ENCODE measurements around the gene RNF220. TPM values are rescaled to one million over a fixed set of nuclear protein-coding genes. Genes with fewer than 3 reads are reported as not detected.
A peak's percentile ranks its signal among the peaks of the same experiment; 100 is the strongest.

The RNF220 gene
- total RNA-seq, 3 donors from 2014 or later, result 130 to 140 (median 139) TPM

- H3K36me3 Mint-ChIP-seq (ENCODE audit: insufficient read depth), result no peaks in the 10 kb centered on the region
- H3K27me3 Mint-ChIP-seq (ENCODE audit: low read depth), result peaks cover 31% of the 10 kb centered on the region
- peaks cover 4% of the 10 kb centered on the region for H3K4me1 Mint-ChIP-seq (ENCODE audit: low read depth)
- ATAC-seq (no peak), DNase-seq (no peak)
- H3K9me3 Mint-ChIP-seq, result no peaks in the 10 kb centered on the region
- no peak overlapping the region for H3K4me3 Mint-ChIP-seq
These were observed 10.0 kb downstream of the RNF220 start for GRCh38 chr1:44415013-44415412.

GRCh38 chr1:44416408-44416807, 11.4 kb downstream of the RNF220 start:
- H3K36me3 Mint-ChIP-seq (ENCODE audit: insufficient read depth), result no peaks in the 10 kb centered on the region
- no peak for DNase-seq
- no peaks in the 10 kb centered on the region for H3K9me3 Mint-ChIP-seq
- peaks cover 43% of the 10 kb centered on the region for H3K27me3 Mint-ChIP-seq (ENCODE audit: low read depth)
- no peak overlapping the region for H3K4me3 Mint-ChIP-seq
- ATAC-seq, result no peak
- peaks cover 4% of the 10 kb centered on the region for H3K4me1 Mint-ChIP-seq (ENCODE audit: low read depth)

GRCh38 chr1:44417351-44418021, 12.4 kb downstream of the RNF220 start:
- DNase-seq (no peak), ATAC-seq (peak; percentile 59)
- Mint-ChIP-seq H3K9me3 (no peaks in the 10 kb centered on the region), H3K4me1 (ENCODE audit: low read depth) (peaks cover 4% of the 10 kb centered on the region), H3K36me3 (ENCODE audit: insufficient read depth) (no peaks in the 10 kb centered on the region), H3K27me3 (ENCODE audit: low read depth) (peaks cover 53% of the 10 kb centered on the region), H3K4me3 (no peak overlapping the region)

DNA sequence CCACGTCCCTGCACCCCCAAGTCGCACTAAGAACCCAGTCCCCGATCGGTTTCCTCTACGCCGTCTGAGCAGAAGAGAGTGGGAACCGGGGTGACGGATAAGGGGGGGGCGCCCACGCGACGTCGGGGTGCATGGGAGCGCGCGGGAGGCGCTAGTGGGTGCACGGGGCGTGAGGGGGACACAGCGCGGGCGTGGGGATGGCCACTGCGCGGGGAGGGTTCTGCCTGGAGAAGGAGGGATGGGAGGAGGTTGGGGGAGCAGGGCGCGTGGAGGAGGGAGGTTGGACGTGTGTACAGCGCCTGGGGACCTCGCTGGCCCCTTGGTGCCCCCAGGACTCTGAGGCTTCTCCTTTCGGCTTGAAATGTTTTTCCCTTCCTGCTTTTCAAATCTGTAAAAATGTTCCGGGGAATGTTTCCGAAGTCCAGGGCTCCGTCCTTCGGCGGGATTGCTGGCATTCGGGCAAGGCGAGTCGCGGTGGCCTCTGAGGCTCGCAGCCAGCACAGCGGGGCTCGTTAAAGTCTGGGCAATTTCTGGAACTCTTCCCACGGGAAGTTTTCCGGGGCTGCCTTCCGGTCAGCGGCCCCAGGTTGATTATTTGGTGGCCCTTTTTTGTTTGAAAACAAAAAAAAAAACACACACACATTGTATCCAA, 13.1 kb downstream of the RNF220 start:
- ATAC-seq (peak in 1 of 2 donors; percentile 52), DNase-seq (no peak)
- Mint-ChIP-seq H3K27me3 (ENCODE audit: low read depth) (peaks cover 53% of the 10 kb centered on the region), H3K4me3 (peak overlapping the region; percentile 24), H3K4me1 (ENCODE audit: low read depth) (peaks cover 4% of the 10 kb centered on the region), H3K36me3 (ENCODE audit: insufficient read depth) (no peaks in the 10 kb centered on the region), H3K9me3 (no peaks in the 10 kb centered on the region)

DNA sequence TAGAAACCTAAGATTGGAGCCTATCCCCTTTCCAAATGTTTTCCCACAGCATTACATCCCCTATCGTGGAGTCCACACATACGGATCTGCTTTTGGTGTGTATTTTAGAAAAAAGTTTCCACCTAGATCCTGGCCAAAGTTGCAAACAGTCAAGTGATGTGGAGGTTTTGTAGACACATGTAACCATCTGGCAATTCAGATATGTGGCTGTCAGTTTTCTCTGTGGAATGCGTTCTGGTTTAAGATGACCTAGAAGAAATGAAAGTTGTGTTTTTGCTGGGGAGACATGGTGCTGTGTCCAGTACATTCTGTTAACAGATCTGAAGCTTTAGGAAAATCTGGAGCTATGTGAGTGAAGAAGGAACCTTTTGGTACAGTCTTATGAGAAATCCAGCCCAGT, 14.8 kb downstream of the RNF220 start:
- H3K4me1 Mint-ChIP-seq (ENCODE audit: low read depth), result peaks cover 9% of the 10 kb centered on the region
- H3K4me3 Mint-ChIP-seq, result no peak overlapping the region
- DNase-seq (no peak), ATAC-seq (no peak)
- H3K9me3 Mint-ChIP-seq, result no peaks in the 10 kb centered on the region
- H3K27me3 Mint-ChIP-seq (ENCODE audit: low read depth), result peaks cover 65% of the 10 kb centered on the region
- H3K36me3 Mint-ChIP-seq (ENCODE audit: insufficient read depth), result no peaks in the 10 kb centered on the region

- ATAC-seq, result no peak
- Mint-ChIP-seq H3K4me1 (ENCODE audit: low read depth) (peaks cover 9% of the 10 kb centered on the region), H3K36me3 (ENCODE audit: insufficient read depth) (no peaks in the 10 kb centered on the region), H3K9me3 (no peaks in the 10 kb centered on the region), H3K27me3 (ENCODE audit: low read depth) (peaks cover 68% of the 10 kb centered on the region), H3K4me3 (no peak overlapping the region)
- no peak for DNase-seq
These were observed 15.5 kb downstream of the RNF220 start for GRCh38 chr1:44420535-44420934.

DNA sequence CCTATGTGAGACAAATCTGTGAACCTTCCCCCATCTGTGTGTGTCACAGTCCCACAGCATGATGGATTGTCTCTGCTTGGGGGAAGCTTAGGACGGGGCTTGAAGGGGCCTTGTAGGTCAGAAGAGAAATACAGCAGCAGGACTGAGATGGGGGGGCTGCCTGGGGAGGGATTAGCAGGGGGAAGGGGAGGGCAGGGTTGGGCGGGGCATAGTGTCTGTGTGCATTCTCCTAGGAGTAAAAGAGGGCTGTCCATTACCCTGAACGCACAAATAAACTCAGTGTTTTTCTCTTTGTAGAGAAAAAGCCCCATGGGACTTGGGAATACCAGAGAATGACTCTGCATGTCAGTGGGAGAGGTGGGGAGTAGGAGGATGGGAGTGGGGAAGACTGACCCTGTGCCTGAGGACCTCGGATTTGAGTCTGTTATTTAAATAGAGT, 16.4 kb downstream of the RNF220 start:
- H3K36me3 Mint-ChIP-seq (ENCODE audit: insufficient read depth), result no peaks in the 10 kb centered on the region
- DNase-seq (no peak), ATAC-seq (no peak)
- peaks cover 65% of the 10 kb centered on the region for H3K27me3 Mint-ChIP-seq (ENCODE audit: low read depth)
- H3K9me3 Mint-ChIP-seq, result no peaks in the 10 kb centered on the region
- peaks cover 9% of the 10 kb centered on the region for H3K4me1 Mint-ChIP-seq (ENCODE audit: low read depth)
- no peak overlapping the region for H3K4me3 Mint-ChIP-seq

DNA sequence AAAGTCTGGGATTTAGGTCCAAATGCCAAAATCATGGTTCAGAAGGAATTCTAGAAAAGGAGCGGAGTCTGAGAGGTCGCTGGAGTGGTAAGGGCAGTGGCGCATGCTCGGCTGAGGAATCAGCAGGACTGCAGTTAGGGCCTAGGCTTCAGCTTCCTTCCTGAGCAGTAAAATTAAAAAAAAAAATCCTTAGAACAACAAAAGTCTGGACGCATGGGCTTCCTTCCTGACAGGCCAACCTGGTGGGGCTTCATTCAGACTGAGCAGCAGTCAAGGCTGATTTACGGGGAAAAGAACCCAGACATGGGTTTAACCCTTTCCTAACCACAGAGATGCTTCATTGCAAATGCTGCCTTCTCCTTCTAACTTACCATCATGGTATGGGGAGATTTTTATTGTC, 17.1 kb downstream of the RNF220 start:
- Mint-ChIP-seq H3K4me1 (ENCODE audit: low read depth) (peaks cover 9% of the 10 kb centered on the region), H3K4me3 (no peak overlapping the region), H3K9me3 (no peaks in the 10 kb centered on the region), H3K27me3 (ENCODE audit: low read depth) (peaks cover 66% of the 10 kb centered on the region), H3K36me3 (ENCODE audit: insufficient read depth) (no peaks in the 10 kb centered on the region)
- ATAC-seq, result no peak
- no peak for DNase-seq

DNA sequence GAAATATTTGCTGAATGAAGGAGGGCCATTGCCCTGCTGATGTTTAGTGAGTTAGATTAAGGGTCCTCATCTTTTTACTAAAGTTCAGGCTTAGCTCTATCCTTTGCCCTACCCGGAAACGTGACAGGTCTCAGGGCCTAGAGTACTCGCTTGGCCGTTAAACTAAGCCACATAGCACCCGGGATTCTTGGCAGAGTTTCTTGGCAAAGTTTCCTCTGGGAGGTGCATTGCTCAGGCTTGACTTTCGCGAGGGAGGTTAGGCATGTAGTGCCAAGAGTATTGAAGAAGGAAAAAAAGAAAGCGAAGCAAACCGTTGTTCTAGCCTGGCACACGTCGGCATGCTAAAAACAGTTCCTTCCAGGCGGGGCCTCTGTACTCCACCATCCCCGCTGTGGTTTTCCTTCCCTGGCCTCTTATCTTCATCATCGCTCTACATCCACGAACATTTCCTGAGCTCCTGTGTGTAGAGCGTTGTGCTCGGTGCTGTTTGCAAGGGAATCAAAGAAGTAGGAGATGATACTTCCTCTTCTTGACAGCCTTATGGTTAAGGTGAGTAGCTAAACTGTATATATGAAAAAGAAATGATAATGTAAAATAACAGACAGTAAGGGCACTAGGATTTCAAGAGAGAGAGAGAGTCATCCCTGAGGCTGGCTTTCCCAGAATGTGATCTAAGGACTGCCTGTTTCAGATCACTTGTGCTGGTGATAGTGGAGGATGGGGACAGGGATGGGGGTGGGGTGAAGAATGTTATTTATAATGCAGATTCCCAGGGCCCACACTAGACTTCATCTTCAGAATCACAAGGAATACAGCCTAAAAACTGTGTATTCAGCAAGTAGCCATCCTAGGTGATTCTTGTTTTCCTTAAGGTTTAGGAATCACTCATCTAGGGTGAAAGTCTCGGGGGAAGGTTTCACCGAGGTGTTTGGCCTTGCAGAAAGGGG, 18.8 kb downstream of the RNF220 start:
- DNase-seq (no peak), ATAC-seq (no peak)
- Mint-ChIP-seq H3K4me1 (ENCODE audit: low read depth) (peaks cover 5% of the 10 kb centered on the region), H3K36me3 (ENCODE audit: insufficient read depth) (no peaks in the 10 kb centered on the region), H3K9me3 (no peaks in the 10 kb centered on the region), H3K4me3 (no peak overlapping the region), H3K27me3 (ENCODE audit: low read depth) (peaks cover 71% of the 10 kb centered on the region)

DNA sequence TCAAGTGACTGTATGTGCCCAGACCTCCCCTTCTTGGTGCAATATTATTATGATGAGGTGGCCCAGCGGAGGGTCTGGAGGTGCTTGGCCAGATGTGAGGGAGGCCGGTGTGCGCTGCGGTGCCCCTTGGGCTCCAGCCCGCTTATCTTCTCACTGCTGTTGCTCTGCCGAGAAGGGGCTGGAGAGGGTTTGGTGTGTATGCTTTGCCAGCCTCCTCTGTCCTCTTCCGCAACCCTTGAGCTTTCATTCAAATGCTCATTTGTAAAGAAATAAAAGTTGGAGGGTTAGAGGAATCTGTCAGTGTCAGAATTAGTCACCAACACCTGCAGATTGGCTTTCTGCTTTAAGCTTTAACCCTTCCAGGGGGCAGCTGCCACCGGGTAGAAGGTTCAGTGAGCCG, 19.7 kb downstream of the RNF220 start:
- no peak overlapping the region for H3K4me3 Mint-ChIP-seq
- no peaks in the 10 kb centered on the region for H3K36me3 Mint-ChIP-seq (ENCODE audit: insufficient read depth)
- H3K9me3 Mint-ChIP-seq, result no peaks in the 10 kb centered on the region
- H3K4me1 Mint-ChIP-seq (ENCODE audit: low read depth), result peaks cover 5% of the 10 kb centered on the region
- ATAC-seq (peak in 1 of 2 donors; percentile 23), DNase-seq (no peak)
- H3K27me3 Mint-ChIP-seq (ENCODE audit: low read depth), result peaks cover 75% of the 10 kb centered on the region

DNA sequence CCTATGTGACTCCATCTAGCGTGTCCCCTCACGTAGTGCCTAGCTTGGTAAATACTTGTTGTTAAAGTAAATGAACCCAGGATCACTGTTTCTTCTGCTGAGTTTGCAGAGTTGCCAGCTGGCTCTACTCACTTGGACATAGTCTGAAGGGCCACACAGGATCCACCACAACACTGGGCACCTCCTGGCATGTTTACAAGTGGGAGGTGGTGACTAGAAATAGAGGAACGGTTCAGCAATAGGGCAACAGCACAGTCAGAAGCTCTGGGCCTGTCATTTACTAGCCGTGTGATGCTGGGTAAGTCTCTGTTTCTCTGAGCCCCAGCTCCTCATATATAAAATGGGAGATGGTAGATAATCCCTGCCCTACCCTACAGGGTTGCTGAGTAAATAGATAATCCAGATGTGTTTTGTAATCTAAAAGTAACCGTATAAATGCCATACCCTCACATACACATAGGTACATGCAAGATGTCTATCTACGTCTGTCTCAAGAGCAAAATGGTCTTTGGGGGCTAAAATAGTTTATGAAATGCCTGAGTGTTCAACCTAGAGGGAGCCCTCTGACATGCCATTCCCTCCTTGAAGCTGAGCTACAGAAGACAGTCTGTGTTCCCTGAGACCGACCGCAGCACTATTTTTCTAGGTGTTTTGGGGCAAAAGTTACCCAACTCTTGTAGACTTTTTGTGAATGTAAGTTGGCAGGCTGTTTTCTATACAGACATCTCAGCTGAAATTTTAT, 20.5 kb downstream of the RNF220 start:
- H3K27me3 Mint-ChIP-seq (ENCODE audit: low read depth), result peaks cover 68% of the 10 kb centered on the region
- peaks cover 5% of the 10 kb centered on the region for H3K4me1 Mint-ChIP-seq (ENCODE audit: low read depth)
- DNase-seq (no peak), ATAC-seq (no peak)
- H3K9me3 Mint-ChIP-seq, result no peaks in the 10 kb centered on the region
- no peaks in the 10 kb centered on the region for H3K36me3 Mint-ChIP-seq (ENCODE audit: insufficient read depth)
- no peak overlapping the region for H3K4me3 Mint-ChIP-seq

GRCh38 chr1:44431861-44432260, 26.8 kb downstream of the RNF220 start:
- no peak for DNase-seq
- Mint-ChIP-seq H3K4me3 (no peak overlapping the region), H3K4me1 (ENCODE audit: low read depth) (no peaks in the 10 kb centered on the region)

DNA sequence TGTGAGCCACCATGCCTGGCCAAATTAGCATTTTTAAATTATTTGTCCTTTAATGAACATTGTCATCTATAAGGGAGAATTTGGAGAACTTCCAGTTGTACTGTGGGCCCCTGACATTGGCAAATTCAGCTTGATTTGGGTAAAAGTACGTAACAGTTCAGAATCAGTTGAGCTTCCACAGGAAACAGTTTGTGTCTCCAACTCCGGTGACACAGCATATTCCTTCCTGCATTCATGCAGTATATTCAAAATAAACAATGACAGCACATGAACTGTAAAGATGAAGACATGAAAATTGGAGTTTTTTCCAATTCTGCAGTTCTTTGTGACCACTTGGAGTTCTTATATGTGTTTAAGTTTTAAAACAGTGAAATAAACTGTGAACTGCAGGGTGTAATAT, 28.2 kb downstream of the RNF220 start:
- no peaks in the 10 kb centered on the region for H3K36me3 Mint-ChIP-seq (ENCODE audit: insufficient read depth)
- no peak for DNase-seq
- ATAC-seq, result no peak
- no peaks in the 10 kb centered on the region for H3K4me1 Mint-ChIP-seq (ENCODE audit: low read depth)
- no peak overlapping the region for H3K4me3 Mint-ChIP-seq
- peaks cover 36% of the 10 kb centered on the region for H3K27me3 Mint-ChIP-seq (ENCODE audit: low read depth)
- no peaks in the 10 kb centered on the region for H3K9me3 Mint-ChIP-seq

More at GRCh38 chr1:44431861-44432260, 26.8 kb downstream of the RNF220 start:
- no peak for ATAC-seq
- H3K27me3 Mint-ChIP-seq (ENCODE audit: low read depth), result peaks cover 47% of the 10 kb centered on the region
- H3K9me3 Mint-ChIP-seq, result no peaks in the 10 kb centered on the region
- H3K36me3 Mint-ChIP-seq (ENCODE audit: insufficient read depth), result no peaks in the 10 kb centered on the region
